HepG2 (cell line): Measurements from ENCODE around the gene CBX7. TPM values are rescaled to one million over a fixed set of nuclear protein-coding genes. Genes with fewer than 3 reads are reported as not detected.
A peak's percentile ranks its signal among the peaks of the same experiment; 100 is the strongest.

Source experiments
- ATAD3A ChIP-seq: sonication (generic); formaldehyde crosslinking; IDR thresholded peaks from 2 replicates; pipeline ENCODE4 v1.4.0; 2020; ENCODE audit warnings: missing genetic modification reagents
- EP300 ChIP-seq, 3 experiments: sonication (generic) in 1 of 3; formaldehyde crosslinking in 1 of 3; IDR thresholded peaks; 2 replicates each; pipeline versions ENCODE4 v1.5.1 to v1.6.1; 2011 to 2020; ENCODE audit warnings: low read depth in 2 of 3, low read length in 2 of 3, borderline replicate concordance in 1 of 3, improper control_type of control experiment in 1 of 3, mild to moderate bottlenecking in 1 of 3, missing genetic modification reagents in 1 of 3, moderate library complexity in 1 of 3
- JUND ChIP-seq: sonication (generic); formaldehyde crosslinking; IDR thresholded peaks from 2 replicates; pipeline ENCODE4 v1.8.0; 2022; ENCODE audit warnings: mild to moderate bottlenecking, missing genetic modification reagents
- KDM1A ChIP-seq: IDR thresholded peaks from 2 replicates; pipeline ENCODE4 v1.6.1; 2016; ENCODE audit warnings: missing compliant biosample characterization
- KDM5B ChIP-seq: sonication (generic); formaldehyde crosslinking; IDR thresholded peaks from 2 replicates; pipeline ENCODE4 v1.4.0; 2020; ENCODE audit warnings: missing genetic modification reagents, mild to moderate bottlenecking, borderline replicate concordance
- SNAI1 ChIP-seq: sonication (generic); formaldehyde crosslinking; IDR thresholded peaks from 2 replicates; pipeline ENCODE4 v1.5.0; 2020; ENCODE audit warnings: mild to moderate bottlenecking, missing genetic modification reagents, borderline replicate concordance
- SOX6 ChIP-seq, 2 experiments: fragments of 450-650 bp in 1 of 2; sonication (generic) in 1 of 2; formaldehyde crosslinking in 1 of 2; IDR thresholded peaks; 2 replicates each; pipeline versions ENCODE4 v1.4.0 to v1.6.1; 2017 to 2020; ENCODE audit warnings: antibody characterized with exemption in 1 of 2, mild to moderate bottlenecking in 1 of 2, missing genetic modification reagents in 1 of 2
- SP2 ChIP-seq: sonication (generic); formaldehyde crosslinking; IDR thresholded peaks from 2 replicates; pipeline ENCODE4 v1.5.1; 2020; ENCODE audit warnings: mild to moderate bottlenecking, missing genetic modification reagents
- ZNF224 ChIP-seq: sonication (generic); formaldehyde crosslinking; IDR thresholded peaks from 2 replicates; pipeline ENCODE4 v1.5.0; 2020; ENCODE audit warnings: mild to moderate bottlenecking, missing genetic modification reagents
- ZSCAN31 ChIP-seq: sonication (generic); formaldehyde crosslinking; IDR thresholded peaks from 2 replicates; pipeline ENCODE4 v1.5.0; 2020; ENCODE audit warnings: low read depth, mild to moderate bottlenecking, missing genetic modification reagents
- polyA plus RNA-seq, 8 experiments: library from polyadenylated mRNA; depleted of rRNA in 3 of 8; stranded (reverse) in 7 of 8; unstranded in 1 of 8; fragments of >200 nt; fragmentation: Illumina TruSeq in 4 of 8; extraction: Trizol in 4 of 8; gene quantifications; 2 replicates each; pipeline versions ENCODE4 v1.2.1 to v1.2.3, GENCODE V29; 2011 to 2016; ENCODE audit warnings: low read depth in 4 of 8, missing spikeins in 1 of 8, mixed read lengths in 1 of 8; ENCODE audit not compliant: insufficient read depth in 1 of 8
- total RNA-seq, 5 experiments: library from RNA; depleted of rRNA; stranded (reverse); fragments of >200 nt; fragmentation: Illumina TruSeq; extraction: Trizol; gene quantifications; 2 replicates each; pipeline ENCODE4 v1.2.3, GENCODE V29; 2016; ENCODE audit warnings: low read depth in 1 of 5
- TF ChIP-seq, protein P1 (sequence below): sonication (generic); formaldehyde crosslinking; IDR thresholded peaks from 2 replicates; pipeline ENCODE4 v1.4.0; 2020; ENCODE audit warnings: missing genetic modification reagents, borderline replicate concordance
- TF ChIP-seq, protein P2 (sequence below): sonication (generic); formaldehyde crosslinking; IDR thresholded peaks from 2 replicates; pipeline ENCODE4 v1.4.0; 2020; ENCODE audit warnings: missing genetic modification reagents
- TF ChIP-seq, protein P3 (sequence below): sonication (generic); formaldehyde crosslinking; IDR thresholded peaks from 2 replicates; pipeline ENCODE4 v1.5.1; 2020; ENCODE audit warnings: mild to moderate bottlenecking, moderate library complexity, missing genetic modification reagents
- TF ChIP-seq, protein P4 (sequence below): sonication (generic); formaldehyde crosslinking; IDR thresholded peaks from 2 replicates; pipeline ENCODE4 v1.4.0; 2020; ENCODE audit warnings: missing genetic modification reagents
- TF ChIP-seq, protein P5 (sequence below): IDR thresholded peaks from 2 replicates; pipeline ENCODE4 v1.6.1; 2012; ENCODE audit warnings: inconsistent platforms
- TF ChIP-seq, protein P6 (sequence below): sonication (generic); formaldehyde crosslinking; IDR thresholded peaks from 2 replicates; pipeline ENCODE4 v1.4.0; 2020; ENCODE audit warnings: missing genetic modification reagents

Gene CBX7
- total and polyA plus RNA-seq, 2 of the 13 experiments (the other 11 are each of a cell fraction or from before 2014, with no cell fraction given): 0.35 to 4.9 TPM

DNA sequence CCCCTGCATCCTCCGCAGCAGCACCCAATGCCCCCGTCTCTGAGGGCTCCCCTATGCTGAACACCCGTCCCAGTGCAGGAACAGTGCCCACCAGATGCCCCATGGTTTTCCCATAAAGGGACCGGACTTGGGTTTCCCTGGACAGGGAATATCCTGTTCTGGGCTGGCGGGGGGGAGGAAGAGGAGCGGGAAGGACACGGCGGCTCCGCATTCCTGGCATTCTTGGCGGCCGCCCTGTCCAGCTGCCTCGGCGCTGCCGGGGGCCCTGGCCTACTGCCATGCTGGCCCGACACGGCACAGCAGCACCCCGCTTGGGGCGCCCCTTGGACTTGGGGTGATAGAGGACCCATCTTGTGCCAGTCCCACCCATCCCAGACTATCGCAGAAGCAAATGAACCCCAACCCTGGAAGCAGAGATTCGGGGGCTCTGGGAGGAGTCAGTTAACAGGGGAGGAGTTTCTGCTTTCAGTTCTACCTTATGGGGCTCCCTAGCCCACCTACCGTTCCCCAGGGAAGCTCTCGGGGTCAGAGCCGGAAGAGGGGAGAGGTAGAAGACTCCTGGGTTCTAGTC is 23.7 kb upstream of the CBX7 start (continued):
- no peak for TF ChIP-seq SNAI1 (CRISPR knock-in tag)
- TF ChIP-seq, protein P1, sequence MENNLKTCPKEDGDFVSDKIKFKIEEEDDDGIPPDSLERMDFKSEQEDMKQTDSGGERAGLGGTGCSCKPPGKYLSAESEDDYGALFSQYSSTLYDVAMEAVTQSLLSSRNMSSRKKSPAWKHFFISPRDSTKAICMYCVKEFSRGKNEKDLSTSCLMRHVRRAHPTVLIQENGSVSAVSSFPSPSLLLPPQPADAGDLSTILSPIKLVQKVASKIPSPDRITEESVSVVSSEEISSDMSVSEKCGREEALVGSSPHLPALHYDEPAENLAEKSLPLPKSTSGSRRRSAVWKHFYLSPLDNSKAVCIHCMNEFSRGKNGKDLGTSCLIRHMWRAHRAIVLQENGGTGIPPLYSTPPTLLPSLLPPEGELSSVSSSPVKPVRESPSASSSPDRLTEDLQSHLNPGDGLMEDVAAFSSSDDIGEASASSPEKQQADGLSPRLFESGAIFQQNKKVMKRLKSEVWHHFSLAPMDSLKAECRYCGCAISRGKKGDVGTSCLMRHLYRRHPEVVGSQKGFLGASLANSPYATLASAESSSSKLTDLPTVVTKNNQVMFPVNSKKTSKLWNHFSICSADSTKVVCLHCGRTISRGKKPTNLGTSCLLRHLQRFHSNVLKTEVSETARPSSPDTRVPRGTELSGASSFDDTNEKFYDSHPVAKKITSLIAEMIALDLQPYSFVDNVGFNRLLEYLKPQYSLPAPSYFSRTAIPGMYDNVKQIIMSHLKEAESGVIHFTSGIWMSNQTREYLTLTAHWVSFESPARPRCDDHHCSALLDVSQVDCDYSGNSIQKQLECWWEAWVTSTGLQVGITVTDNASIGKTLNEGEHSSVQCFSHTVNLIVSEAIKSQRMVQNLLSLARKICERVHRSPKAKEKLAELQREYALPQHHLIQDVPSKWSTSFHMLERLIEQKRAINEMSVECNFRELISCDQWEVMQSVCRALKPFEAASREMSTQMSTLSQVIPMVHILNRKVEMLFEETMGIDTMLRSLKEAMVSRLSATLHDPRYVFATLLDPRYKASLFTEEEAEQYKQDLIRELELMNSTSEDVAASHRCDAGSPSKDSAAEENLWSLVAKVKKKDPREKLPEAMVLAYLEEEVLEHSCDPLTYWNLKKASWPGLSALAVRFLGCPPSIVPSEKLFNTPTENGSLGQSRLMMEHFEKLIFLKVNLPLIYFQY (CRISPR knock-in tag): peak; percentile 82; the same call in 1 of the 2 replicates
- TF ChIP-seq ZNF224 (CRISPR knock-in tag): no peak
- TF ChIP-seq, protein P2, sequence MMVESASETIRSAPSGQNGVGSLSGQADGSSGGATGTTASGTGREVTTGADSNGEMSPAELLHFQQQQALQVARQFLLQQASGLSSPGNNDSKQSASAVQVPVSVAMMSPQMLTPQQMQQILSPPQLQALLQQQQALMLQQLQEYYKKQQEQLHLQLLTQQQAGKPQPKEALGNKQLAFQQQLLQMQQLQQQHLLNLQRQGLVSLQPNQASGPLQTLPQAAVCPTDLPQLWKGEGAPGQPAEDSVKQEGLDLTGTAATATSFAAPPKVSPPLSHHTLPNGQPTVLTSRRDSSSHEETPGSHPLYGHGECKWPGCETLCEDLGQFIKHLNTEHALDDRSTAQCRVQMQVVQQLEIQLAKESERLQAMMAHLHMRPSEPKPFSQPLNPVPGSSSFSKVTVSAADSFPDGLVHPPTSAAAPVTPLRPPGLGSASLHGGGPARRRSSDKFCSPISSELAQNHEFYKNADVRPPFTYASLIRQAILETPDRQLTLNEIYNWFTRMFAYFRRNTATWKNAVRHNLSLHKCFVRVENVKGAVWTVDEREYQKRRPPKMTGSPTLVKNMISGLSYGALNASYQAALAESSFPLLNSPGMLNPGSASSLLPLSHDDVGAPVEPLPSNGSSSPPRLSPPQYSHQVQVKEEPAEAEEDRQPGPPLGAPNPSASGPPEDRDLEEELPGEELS (CRISPR knock-in tag): peak; percentile 70
- 0 out of 2 replicates have a peak, but pooled peaks have one; percentile 40 for TF ChIP-seq JUND
- no peak for TF ChIP-seq SOX6 (IDR thresholded peaks at IDR 0.05)
- peak; percentile 45; the same call in 1 of the 2 replicates for TF ChIP-seq SOX6 (CRISPR knock-in tag; IDR thresholded peaks at IDR 0.05)
- TF ChIP-seq, protein P3, sequence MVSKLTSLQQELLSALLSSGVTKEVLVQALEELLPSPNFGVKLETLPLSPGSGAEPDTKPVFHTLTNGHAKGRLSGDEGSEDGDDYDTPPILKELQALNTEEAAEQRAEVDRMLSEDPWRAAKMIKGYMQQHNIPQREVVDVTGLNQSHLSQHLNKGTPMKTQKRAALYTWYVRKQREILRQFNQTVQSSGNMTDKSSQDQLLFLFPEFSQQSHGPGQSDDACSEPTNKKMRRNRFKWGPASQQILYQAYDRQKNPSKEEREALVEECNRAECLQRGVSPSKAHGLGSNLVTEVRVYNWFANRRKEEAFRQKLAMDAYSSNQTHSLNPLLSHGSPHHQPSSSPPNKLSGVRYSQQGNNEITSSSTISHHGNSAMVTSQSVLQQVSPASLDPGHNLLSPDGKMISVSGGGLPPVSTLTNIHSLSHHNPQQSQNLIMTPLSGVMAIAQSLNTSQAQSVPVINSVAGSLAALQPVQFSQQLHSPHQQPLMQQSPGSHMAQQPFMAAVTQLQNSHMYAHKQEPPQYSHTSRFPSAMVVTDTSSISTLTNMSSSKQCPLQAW: peak; percentile 53
- TF ChIP-seq, protein P4, sequence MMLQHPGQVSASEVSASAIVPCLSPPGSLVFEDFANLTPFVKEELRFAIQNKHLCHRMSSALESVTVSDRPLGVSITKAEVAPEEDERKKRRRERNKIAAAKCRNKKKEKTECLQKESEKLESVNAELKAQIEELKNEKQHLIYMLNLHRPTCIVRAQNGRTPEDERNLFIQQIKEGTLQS (CRISPR knock-in tag): peak; percentile 60; the same call in 1 of the 2 replicates
- TF ChIP-seq EP300 (IDR thresholded peaks at IDR 0.05; ENCODE audit: low read depth in 2 of 2, low read length in 2 of 2): peak in 1 of 2 experiments; percentile 60; a peak in 1 of 4 replicates
- peak; percentile 53; the same call in 1 of the 2 replicates for TF ChIP-seq EP300 (CRISPR knock-in tag; IDR thresholded peaks at IDR 0.05; ENCODE audit: borderline replicate concordance)
- TF ChIP-seq, protein P5, sequence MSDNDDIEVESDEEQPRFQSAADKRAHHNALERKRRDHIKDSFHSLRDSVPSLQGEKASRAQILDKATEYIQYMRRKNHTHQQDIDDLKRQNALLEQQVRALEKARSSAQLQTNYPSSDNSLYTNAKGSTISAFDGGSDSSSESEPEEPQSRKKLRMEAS: peak; percentile 15; the same call in 1 of the 2 replicates
- TF ChIP-seq, protein P6, sequence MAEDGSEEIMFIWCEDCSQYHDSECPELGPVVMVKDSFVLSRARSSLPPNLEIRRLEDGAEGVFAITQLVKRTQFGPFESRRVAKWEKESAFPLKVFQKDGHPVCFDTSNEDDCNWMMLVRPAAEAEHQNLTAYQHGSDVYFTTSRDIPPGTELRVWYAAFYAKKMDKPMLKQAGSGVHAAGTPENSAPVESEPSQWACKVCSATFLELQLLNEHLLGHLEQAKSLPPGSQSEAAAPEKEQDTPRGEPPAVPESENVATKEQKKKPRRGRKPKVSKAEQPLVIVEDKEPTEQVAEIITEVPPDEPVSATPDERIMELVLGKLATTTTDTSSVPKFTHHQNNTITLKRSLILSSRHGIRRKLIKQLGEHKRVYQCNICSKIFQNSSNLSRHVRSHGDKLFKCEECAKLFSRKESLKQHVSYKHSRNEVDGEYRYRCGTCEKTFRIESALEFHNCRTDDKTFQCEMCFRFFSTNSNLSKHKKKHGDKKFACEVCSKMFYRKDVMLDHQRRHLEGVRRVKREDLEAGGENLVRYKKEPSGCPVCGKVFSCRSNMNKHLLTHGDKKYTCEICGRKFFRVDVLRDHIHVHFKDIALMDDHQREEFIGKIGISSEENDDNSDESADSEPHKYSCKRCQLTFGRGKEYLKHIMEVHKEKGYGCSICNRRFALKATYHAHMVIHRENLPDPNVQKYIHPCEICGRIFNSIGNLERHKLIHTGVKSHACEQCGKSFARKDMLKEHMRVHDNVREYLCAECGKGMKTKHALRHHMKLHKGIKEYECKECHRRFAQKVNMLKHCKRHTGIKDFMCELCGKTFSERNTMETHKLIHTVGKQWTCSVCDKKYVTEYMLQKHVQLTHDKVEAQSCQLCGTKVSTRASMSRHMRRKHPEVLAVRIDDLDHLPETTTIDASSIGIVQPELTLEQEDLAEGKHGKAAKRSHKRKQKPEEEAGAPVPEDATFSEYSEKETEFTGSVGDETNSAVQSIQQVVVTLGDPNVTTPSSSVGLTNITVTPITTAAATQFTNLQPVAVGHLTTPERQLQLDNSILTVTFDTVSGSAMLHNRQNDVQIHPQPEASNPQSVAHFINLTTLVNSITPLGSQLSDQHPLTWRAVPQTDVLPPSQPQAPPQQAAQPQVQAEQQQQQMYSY: 0 out of 2 replicates have a peak, but pooled peaks have one; percentile 39
- TF ChIP-seq ZSCAN31: 0 out of 2 replicates have a peak, but pooled peaks have one; percentile 42
- TF ChIP-seq KDM1A: no peak
- no peak for TF ChIP-seq ATAD3A
- TF ChIP-seq KDM5B (CRISPR knock-in tag): no peak
- TF ChIP-seq SP2: no peak
